ENCODE data around the gene CDH22. TPM values are rescaled to one million over a fixed set of nuclear protein-coding genes. Genes with fewer than 3 reads are reported as not detected.

Gene CDH22
- total RNA-seq, 1 experiment from 2014 or later, result 0.11 TPM

DNA sequence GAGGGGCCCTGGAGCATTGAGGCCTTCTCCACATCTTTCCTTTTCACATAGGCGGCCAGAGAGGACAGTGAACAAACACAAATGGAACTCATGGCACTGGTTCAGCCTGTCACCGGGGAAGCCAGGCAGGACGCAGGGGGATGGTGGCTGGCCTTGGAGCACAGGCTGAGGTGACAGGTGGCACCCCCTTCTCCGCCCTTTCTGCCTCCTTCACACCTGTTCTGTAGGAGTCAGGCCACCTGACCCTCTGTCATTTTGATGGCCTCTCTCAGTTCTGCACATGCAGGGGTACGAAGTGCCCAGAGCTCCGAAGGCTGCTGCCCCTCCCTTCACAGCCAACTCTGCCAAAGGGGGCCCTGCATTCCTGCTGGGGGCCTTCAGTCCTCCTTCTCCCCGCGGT lies 129.4 kb downstream of the CDH22 start:
- BruUV-seq (replicated peaks), result no TSS peak
- ChIA-PET POLR2A (no interaction called here), CTCF (no interaction called here)
- intact Hi-C loops (cut with micrococcal nuclease; ENCODE audit: unreplicated experiment), result no loop called here
- DNase-seq, result no peak
- Mint-ChIP-seq H3K27ac (ENCODE audit: unreplicated experiment) (no peak overlapping the region), H3K4me3 (ENCODE audit: unreplicated experiment) (no peak overlapping the region), H3K27me3 (ENCODE audit: insufficient read depth, unreplicated experiment) (peaks cover 38% of the 10 kb centered on the region), H3K9me3 (ENCODE audit: unreplicated experiment) (no peaks in the 10 kb centered on the region), H3K4me1 (ENCODE audit: low read depth, unreplicated experiment) (no peaks in the 10 kb centered on the region), H3K36me3 (ENCODE audit: insufficient read depth, unreplicated experiment) (no peaks in the 10 kb centered on the region)
- H3K27me3 ChIP-seq (replicated peaks; ENCODE audit: control insufficient read depth, insufficient read depth, low read length), result no peaks in the 10 kb centered on the region; the same call in 1 of the 2 replicates
- TF ChIP-seq, protein P1, sequence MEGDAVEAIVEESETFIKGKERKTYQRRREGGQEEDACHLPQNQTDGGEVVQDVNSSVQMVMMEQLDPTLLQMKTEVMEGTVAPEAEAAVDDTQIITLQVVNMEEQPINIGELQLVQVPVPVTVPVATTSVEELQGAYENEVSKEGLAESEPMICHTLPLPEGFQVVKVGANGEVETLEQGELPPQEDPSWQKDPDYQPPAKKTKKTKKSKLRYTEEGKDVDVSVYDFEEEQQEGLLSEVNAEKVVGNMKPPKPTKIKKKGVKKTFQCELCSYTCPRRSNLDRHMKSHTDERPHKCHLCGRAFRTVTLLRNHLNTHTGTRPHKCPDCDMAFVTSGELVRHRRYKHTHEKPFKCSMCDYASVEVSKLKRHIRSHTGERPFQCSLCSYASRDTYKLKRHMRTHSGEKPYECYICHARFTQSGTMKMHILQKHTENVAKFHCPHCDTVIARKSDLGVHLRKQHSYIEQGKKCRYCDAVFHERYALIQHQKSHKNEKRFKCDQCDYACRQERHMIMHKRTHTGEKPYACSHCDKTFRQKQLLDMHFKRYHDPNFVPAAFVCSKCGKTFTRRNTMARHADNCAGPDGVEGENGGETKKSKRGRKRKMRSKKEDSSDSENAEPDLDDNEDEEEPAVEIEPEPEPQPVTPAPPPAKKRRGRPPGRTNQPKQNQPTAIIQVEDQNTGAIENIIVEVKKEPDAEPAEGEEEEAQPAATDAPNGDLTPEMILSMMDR (IDR thresholded peaks at IDR 0.05; ENCODE audit: insufficient read depth in 1 of 2, low read depth in 1 of 2, low read length in 1 of 2, severe bottlenecking in 1 of 2, unreplicated experiment in 1 of 2), result no peak
- H3K4me1 ChIP-seq, result no peaks in the 10 kb centered on the region
- no peak overlapping the region for H3K4me3 ChIP-seq (ENCODE audit: low read depth, low read length)
- H3K9me3 ChIP-seq, result no peaks in the 10 kb centered on the region
- no peaks in the 10 kb centered on the region for H3K36me3 ChIP-seq (ENCODE audit: control insufficient read depth, insufficient read depth, low read length)

DNA sequence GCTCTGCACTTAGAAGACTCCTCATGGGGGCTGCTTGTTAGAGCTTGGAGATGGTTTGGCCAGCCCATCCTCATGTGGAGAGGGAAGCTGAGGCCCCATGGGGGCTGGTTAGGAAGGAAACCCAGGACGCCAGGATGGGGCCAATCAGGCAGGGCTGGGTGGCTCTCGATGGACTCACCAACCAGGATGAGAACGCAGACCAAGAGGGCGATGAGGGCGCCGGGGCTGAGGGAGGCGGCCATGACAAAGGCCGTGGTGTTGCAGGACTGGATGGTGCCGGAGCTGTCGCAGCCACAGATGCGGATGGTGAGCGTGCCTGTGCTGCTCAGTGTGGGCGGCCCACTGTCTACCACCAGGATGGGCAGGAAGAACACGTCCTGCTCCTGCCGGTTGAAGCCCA lies 130.5 kb downstream of the CDH22 start:
- Histone ChIP-seq H3K4me1 (no peaks in the 10 kb centered on the region), H3K4me3 (ENCODE audit: low read depth, low read length) (no peak overlapping the region), H3K27me3 (replicated peaks; ENCODE audit: control insufficient read depth, insufficient read depth, low read length) (peaks cover 1% of the 10 kb centered on the region), H3K9me3 (no peaks in the 10 kb centered on the region), H3K36me3 (ENCODE audit: control insufficient read depth, insufficient read depth, low read length) (no peaks in the 10 kb centered on the region)
- CTCF ChIA-PET, result no interaction called here
- no peak overlapping the region for H3K4me3 Mint-ChIP-seq (ENCODE audit: unreplicated experiment)
- no peaks in the 10 kb centered on the region for H3K4me1 Mint-ChIP-seq (ENCODE audit: low read depth, unreplicated experiment)
- H3K27me3 Mint-ChIP-seq (ENCODE audit: insufficient read depth, unreplicated experiment), result peaks cover 36% of the 10 kb centered on the region
- H3K27ac Mint-ChIP-seq (ENCODE audit: unreplicated experiment), result no peak overlapping the region
- no peak for DNase-seq
- BruUV-seq (replicated peaks), result no TSS peak
- no peaks in the 10 kb centered on the region for H3K36me3 Mint-ChIP-seq (ENCODE audit: insufficient read depth, unreplicated experiment)
- H3K9me3 Mint-ChIP-seq (ENCODE audit: unreplicated experiment), result no peaks in the 10 kb centered on the region
- TF ChIP-seq, protein P1 (IDR thresholded peaks at IDR 0.05; ENCODE audit: insufficient read depth in 1 of 2, low read depth in 1 of 2, low read length in 1 of 2, severe bottlenecking in 1 of 2, unreplicated experiment in 1 of 2), result no peak
- intact Hi-C loops (cut with micrococcal nuclease; ENCODE audit: unreplicated experiment), result no loop called here
- POLR2A ChIA-PET, result no interaction called here

DNA sequence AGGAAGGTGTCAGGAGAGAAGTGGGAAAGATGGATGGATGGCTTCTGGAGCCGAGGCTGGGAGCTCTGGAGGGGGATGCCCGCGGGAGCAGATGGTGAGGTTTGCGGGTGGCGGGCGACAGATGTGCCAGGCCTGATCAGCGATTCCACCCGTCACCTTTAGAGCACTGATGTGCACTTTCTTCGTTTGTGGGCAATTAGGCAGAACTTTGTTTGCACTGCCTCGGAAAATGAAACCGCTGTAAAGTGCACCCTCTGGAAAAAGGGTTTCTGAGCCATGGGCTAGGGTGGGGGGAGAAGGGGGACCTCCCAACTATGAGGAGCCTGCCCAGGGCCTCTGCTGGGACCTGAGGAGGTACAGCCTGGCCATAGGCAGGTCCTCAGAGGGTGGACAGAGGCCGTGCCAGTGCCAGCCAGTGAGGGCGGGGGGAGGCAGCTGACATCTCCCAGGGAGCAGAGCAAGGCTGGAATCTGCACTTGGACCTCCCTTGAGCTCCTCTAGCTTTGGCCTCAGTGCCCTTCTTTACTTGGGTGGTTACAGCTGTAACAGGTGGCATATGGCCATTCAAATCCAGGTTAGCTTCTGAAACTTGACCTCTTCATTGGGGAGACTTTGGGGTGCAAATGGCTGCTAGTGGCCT lies 131.4 kb downstream of the CDH22 start:
- CTCF ChIA-PET, result no interaction called here
- Mint-ChIP-seq H3K4me3 (ENCODE audit: unreplicated experiment) (no peak overlapping the region), H3K27me3 (ENCODE audit: insufficient read depth, unreplicated experiment) (peaks cover 40% of the 10 kb centered on the region)

More for the DNA sequence above, 131.4 kb downstream of the CDH22 start:
- no peaks in the 10 kb centered on the region for H3K4me1 Mint-ChIP-seq (ENCODE audit: low read depth, unreplicated experiment)
- POLR2A ChIA-PET, result no interaction called here
- intact Hi-C loops (cut with micrococcal nuclease; ENCODE audit: unreplicated experiment), result no loop called here
- DNase-seq, result no peak
- H3K27ac Mint-ChIP-seq (ENCODE audit: unreplicated experiment), result no peak overlapping the region
- TF ChIP-seq, protein P1 (IDR thresholded peaks at IDR 0.05; ENCODE audit: insufficient read depth in 1 of 2, low read depth in 1 of 2, low read length in 1 of 2, severe bottlenecking in 1 of 2, unreplicated experiment in 1 of 2), result no peak
- Histone ChIP-seq H3K36me3 (ENCODE audit: control insufficient read depth, insufficient read depth, low read length) (no peaks in the 10 kb centered on the region), H3K4me1 (no peaks in the 10 kb centered on the region), H3K9me3 (no peaks in the 10 kb centered on the region), H3K4me3 (ENCODE audit: low read depth, low read length) (no peak overlapping the region), H3K27me3 (replicated peaks; ENCODE audit: control insufficient read depth, insufficient read depth, low read length) (peaks cover 3% of the 10 kb centered on the region)
- H3K36me3 Mint-ChIP-seq (ENCODE audit: insufficient read depth, unreplicated experiment), result no peaks in the 10 kb centered on the region
- BruUV-seq (replicated peaks), result no TSS peak
- no peaks in the 10 kb centered on the region for H3K9me3 Mint-ChIP-seq (ENCODE audit: unreplicated experiment)

Measured in Caco-2 (cell line).